HCT116 (cell line): Measurements from ENCODE around the gene ENPP6.

Source experiments
- EZH2phosphoT487 ChIP-seq: fragments of 200-600 bp; IDR thresholded peaks from 2 replicates; pipeline ENCODE4 v1.6.1; 2018; ENCODE audit warnings: antibody characterized with exemption, borderline replicate concordance
- JUND ChIP-seq: IDR thresholded peaks from 2 replicates; pipeline ENCODE4 v1.6.1; 2012
- POLR2A ChIP-seq: IDR thresholded peaks from 2 replicates; pipeline ENCODE4 v1.7.0; 2011; ENCODE audit warnings: borderline replicate concordance; ENCODE audit not compliant: insufficient read depth, insufficient read length; ENCODE audit errors: extremely low read depth
- TF ChIP-seq, protein P1 (sequence below), 3 experiments: fragments of 200-600 bp in 1 of 3; sonication (generic) in 1 of 3; IDR thresholded peaks in 2 of 3; conservative IDR thresholded peaks in 1 of 3; 2 replicates each; pipeline ENCODE4 v1.5.1; 2012 to 2017; ENCODE audit warnings: low read depth in 2 of 3, low read length in 2 of 3, antibody characterized with exemption in 1 of 3, borderline replicate concordance in 1 of 3, control low read depth in 1 of 3, mild to moderate bottlenecking in 1 of 3, mixed read lengths in 1 of 3, mixed run types in 1 of 3, moderate library complexity in 1 of 3; ENCODE audit not compliant: insufficient read depth in 1 of 3

DNA sequence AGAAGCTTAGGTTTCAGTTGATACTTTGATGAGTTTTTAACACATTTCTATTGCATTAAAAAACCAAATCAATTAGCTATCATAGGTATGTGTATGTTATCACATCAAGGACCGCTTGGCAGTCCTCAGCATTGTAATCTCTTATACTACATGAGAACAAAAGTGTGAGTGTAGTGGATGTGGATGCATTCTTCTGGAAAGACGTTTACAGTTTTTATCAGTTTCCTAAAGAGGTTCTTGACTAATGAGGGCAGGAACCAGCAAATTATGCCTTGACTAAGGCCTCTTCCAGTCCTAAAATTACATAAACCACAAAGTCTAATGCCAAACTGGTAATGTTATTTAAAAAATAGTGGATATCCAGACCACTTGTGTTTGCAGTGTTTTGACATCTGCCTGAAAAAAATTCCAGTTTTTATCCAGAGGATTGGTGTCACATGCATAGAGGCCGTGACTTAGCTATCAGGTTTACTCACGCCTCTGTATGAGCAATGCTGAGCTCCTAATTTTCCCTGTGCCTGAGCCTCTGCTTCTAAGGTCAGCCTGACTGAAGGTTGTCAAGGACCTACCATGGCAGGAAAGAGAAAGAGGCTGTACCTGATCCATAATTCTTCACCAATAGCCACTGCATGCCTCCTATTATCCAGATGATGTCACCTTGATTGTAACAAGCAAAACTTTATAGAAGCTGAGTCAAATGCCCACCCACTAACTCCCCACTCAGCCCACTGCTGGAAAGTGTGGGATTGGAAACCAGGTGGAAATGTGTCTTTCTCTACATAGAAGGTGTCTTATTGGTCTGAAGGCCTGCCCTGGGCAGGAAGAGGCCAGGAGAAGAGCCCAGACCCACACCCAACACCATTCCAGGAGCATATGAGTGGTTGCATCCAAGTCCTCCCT lies 68.7 kb downstream of the ENPP6 start:
- TF ChIP-seq, protein P1, sequence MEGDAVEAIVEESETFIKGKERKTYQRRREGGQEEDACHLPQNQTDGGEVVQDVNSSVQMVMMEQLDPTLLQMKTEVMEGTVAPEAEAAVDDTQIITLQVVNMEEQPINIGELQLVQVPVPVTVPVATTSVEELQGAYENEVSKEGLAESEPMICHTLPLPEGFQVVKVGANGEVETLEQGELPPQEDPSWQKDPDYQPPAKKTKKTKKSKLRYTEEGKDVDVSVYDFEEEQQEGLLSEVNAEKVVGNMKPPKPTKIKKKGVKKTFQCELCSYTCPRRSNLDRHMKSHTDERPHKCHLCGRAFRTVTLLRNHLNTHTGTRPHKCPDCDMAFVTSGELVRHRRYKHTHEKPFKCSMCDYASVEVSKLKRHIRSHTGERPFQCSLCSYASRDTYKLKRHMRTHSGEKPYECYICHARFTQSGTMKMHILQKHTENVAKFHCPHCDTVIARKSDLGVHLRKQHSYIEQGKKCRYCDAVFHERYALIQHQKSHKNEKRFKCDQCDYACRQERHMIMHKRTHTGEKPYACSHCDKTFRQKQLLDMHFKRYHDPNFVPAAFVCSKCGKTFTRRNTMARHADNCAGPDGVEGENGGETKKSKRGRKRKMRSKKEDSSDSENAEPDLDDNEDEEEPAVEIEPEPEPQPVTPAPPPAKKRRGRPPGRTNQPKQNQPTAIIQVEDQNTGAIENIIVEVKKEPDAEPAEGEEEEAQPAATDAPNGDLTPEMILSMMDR (IDR thresholded peaks at IDR 0.05 in 2 of 3, conservative IDR thresholded peaks at IDR 0.05 in 1 of 3; ENCODE audit: borderline replicate concordance in 1 of 3, insufficient read depth in 1 of 3, low read depth in 2 of 3, low read length in 2 of 3) = no peak
- TF ChIP-seq EZH2phosphoT487 (no peak), POLR2A (no peak), JUND (no peak)
